Measurements from ENCODE around the gene SQSTM1. TPM values are rescaled to one million over a fixed set of nuclear protein-coding genes. Genes with fewer than 3 reads are reported as not detected.

SQSTM1 gene
- total RNA-seq, 1 experiment from 2014 or later = 78.5 TPM

DNA sequence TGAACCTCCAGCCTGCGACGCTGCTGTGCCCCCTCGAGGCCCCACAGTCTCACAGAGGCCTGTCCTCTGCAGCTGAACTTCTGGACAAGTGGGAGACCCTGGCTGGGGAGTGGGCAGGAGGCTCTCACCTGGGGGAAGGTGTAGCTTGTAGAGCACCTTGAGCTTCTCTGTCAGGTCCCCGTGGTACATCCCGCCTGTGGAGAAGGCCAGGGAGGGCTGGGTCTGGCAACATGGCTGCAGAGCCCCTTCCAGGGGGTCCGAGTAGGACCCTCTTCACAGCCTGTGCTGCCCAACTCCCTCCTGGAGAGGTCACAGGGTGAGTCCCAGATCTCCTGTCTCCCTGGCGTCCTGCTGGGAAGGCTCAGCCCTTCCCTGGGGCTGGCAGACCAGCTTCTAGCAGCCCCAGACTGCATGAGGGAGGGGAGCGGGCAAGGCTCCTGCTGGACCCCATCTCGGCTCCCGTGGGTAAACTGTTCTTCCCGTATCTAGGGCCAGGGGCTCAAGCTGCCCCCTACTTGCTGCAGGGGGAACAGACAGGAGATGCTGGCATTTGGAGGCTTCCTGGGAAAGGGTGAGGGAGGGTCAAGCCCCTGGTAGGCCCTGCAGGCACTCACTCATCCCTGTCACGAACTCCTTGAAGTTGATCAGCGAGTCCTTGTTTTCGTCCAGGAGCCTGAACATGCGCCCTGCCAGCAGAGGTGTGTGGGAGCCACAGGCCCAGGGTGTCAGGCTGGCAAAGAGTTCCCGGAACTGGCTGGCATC lies 49.1 kb downstream of the SQSTM1 start (continued):
- TF ChIP-seq, protein P1, sequence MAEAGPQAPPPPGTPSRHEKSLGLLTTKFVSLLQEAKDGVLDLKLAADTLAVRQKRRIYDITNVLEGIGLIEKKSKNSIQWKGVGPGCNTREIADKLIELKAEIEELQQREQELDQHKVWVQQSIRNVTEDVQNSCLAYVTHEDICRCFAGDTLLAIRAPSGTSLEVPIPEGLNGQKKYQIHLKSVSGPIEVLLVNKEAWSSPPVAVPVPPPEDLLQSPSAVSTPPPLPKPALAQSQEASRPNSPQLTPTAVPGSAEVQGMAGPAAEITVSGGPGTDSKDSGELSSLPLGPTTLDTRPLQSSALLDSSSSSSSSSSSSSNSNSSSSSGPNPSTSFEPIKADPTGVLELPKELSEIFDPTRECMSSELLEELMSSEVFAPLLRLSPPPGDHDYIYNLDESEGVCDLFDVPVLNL (CRISPR knock-in tag; IDR thresholded peaks at IDR 0.05; ENCODE audit: borderline replicate concordance, low read depth) = no peak
- TF ChIP-seq, protein P2, sequence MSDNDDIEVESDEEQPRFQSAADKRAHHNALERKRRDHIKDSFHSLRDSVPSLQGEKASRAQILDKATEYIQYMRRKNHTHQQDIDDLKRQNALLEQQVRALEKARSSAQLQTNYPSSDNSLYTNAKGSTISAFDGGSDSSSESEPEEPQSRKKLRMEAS (CRISPR knock-in tag; IDR thresholded peaks at IDR 0.05) = no peak
- TF ChIP-seq KAT7 (CRISPR knock-in tag; IDR thresholded peaks at IDR 0.05; ENCODE audit: borderline replicate concordance) (no peak), ZNF396 (CRISPR knock-in tag; IDR thresholded peaks at IDR 0.05; ENCODE audit: borderline replicate concordance) (no peak), SP1 (CRISPR knock-in tag; conservative IDR thresholded peaks at IDR 0.05) (no peak), ZNF232 (CRISPR knock-in tag; IDR thresholded peaks at IDR 0.05) (no peak), ESRRA (CRISPR knock-in tag; IDR thresholded peaks at IDR 0.05; ENCODE audit: borderline replicate concordance) (no peak), GABPB1 (CRISPR knock-in tag; IDR thresholded peaks at IDR 0.05) (no peak), ZNF121 (CRISPR knock-in tag; IDR thresholded peaks at IDR 0.05) (no peak)
- TF ChIP-seq, protein P3, sequence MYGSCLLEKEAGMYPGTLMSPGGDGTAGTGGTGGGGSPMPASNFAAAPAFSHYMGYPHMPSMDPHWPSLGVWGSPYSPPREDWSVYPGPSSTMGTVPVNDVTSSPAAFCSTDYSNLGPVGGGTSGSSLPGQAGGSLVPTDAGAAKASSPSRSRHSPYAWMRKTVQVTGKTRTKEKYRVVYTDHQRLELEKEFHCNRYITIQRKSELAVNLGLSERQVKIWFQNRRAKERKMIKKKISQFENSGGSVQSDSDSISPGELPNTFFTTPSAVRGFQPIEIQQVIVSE (CRISPR knock-in tag; IDR thresholded peaks at IDR 0.05; ENCODE audit: borderline replicate concordance) = no peak
- TF ChIP-seq, protein P4, sequence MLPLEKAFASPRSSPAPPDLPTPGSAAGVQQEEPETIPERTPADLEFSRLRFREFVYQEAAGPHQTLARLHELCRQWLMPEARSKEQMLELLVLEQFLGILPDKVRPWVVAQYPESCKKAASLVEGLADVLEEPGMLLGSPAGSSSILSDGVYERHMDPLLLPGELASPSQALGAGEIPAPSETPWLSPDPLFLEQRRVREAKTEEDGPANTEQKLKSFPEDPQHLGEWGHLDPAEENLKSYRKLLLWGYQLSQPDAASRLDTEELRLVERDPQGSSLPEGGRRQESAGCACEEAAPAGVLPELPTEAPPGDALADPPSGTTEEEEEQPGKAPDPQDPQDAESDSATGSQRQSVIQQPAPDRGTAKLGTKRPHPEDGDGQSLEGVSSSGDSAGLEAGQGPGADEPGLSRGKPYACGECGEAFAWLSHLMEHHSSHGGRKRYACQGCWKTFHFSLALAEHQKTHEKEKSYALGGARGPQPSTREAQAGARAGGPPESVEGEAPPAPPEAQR (CRISPR knock-in tag; IDR thresholded peaks at IDR 0.05) = no peak
- TF ChIP-seq, protein P5, sequence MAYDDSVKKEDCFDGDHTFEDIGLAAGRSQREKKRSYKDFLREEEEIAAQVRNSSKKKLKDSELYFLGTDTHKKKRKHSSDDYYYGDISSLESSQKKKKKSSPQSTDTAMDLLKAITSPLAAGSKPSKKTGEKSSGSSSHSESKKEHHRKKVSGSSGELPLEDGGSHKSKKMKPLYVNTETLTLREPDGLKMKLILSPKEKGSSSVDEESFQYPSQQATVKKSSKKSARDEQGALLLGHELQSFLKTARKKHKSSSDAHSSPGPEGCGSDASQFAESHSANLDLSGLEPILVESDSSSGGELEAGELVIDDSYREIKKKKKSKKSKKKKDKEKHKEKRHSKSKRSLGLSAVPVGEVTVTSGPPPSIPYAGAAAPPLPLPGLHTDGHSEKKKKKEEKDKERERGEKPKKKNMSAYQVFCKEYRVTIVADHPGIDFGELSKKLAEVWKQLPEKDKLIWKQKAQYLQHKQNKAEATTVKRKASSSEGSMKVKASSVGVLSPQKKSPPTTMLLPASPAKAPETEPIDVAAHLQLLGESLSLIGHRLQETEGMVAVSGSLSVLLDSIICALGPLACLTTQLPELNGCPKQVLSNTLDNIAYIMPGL (CRISPR knock-in tag; IDR thresholded peaks at IDR 0.05) = no peak
- TF ChIP-seq, protein P6, sequence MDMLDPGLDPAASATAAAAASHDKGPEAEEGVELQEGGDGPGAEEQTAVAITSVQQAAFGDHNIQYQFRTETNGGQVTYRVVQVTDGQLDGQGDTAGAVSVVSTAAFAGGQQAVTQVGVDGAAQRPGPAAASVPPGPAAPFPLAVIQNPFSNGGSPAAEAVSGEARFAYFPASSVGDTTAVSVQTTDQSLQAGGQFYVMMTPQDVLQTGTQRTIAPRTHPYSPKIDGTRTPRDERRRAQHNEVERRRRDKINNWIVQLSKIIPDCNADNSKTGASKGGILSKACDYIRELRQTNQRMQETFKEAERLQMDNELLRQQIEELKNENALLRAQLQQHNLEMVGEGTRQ (CRISPR knock-in tag; IDR thresholded peaks at IDR 0.05) = no peak

DNA sequence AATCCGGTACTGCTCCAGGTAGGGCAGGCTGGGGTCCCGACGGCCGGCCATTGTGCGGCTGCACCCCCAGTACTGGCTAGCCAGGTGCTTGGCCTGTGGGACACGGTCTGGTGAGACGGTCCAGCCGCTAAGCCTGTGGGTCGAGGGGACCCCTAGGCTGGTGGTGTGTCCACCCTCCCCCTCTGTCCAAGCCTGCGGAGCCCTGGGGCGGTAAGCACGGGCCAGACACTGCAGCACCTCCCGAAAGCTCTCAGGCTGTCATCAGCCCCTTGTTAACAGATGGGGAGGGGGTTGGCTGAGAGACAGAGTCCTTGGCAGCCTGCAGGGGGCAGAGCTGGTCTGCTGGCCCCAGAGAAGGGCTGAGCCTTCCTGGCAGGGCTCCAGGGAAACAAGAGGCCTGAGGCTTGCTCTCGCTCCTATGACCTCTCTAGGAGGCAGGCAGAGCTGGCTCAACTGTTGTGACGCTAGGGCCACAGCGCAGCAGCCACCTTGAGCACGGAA lies 49.7 kb downstream of the SQSTM1 start:
- TF ChIP-seq CBFB (CRISPR knock-in tag; IDR thresholded peaks at IDR 0.05; ENCODE audit: low read depth) = no peak
- TF ChIP-seq, protein P7, sequence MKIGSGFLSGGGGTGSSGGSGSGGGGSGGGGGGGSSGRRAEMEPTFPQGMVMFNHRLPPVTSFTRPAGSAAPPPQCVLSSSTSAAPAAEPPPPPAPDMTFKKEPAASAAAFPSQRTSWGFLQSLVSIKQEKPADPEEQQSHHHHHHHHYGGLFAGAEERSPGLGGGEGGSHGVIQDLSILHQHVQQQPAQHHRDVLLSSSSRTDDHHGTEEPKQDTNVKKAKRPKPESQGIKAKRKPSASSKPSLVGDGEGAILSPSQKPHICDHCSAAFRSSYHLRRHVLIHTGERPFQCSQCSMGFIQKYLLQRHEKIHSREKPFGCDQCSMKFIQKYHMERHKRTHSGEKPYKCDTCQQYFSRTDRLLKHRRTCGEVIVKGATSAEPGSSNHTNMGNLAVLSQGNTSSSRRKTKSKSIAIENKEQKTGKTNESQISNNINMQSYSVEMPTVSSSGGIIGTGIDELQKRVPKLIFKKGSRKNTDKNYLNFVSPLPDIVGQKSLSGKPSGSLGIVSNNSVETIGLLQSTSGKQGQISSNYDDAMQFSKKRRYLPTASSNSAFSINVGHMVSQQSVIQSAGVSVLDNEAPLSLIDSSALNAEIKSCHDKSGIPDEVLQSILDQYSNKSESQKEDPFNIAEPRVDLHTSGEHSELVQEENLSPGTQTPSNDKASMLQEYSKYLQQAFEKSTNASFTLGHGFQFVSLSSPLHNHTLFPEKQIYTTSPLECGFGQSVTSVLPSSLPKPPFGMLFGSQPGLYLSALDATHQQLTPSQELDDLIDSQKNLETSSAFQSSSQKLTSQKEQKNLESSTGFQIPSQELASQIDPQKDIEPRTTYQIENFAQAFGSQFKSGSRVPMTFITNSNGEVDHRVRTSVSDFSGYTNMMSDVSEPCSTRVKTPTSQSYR (CRISPR knock-in tag; IDR thresholded peaks at IDR 0.05) = no peak
- TF ChIP-seq FOXJ3 (CRISPR knock-in tag; IDR thresholded peaks at IDR 0.05; ENCODE audit: borderline replicate concordance) = no peak
- no peak for TF ChIP-seq FOXK1 (CRISPR knock-in tag; IDR thresholded peaks at IDR 0.05)
- no peak for TF ChIP-seq TEAD4 (CRISPR knock-in tag; IDR thresholded peaks at IDR 0.05)
- ATAC-seq = peak; percentile 40
- peaks cover 27% of the 10 kb centered on the region for H3K36me3 Mint-ChIP-seq
- H3K9me3 Mint-ChIP-seq = no peaks in the 10 kb centered on the region
- H3K4me3 Mint-ChIP-seq = no peak overlapping the region
- no peak for DNase-seq (ENCODE audit: low spot score)
- POLR2A ChIA-PET = no interaction called here
- CTCF ChIA-PET = interaction anchor here (0.7 to 3.4 kb wide), 7 partner anchors 9 to 291 kb away, joined by 3 to 17 read pairs (median 4); no protein-coding TSS in a partner anchor
- H3K27me3 Mint-ChIP-seq (ENCODE audit: low read depth) = no peaks in the 10 kb centered on the region
- peak overlapping the region; percentile 70 for H3K27ac Mint-ChIP-seq
- peaks cover 2% of the 10 kb centered on the region; the same call in 1 of the 2 replicates for H3K4me1 Mint-ChIP-seq

All from WTC11 (cell line).